ENCODE measurements around the gene DAND5. TPM values are rescaled to one million over a fixed set of nuclear protein-coding genes. Genes with fewer than 3 reads are reported as not detected.

Gene DAND5
- not detected in 2 replicates for total RNA-seq (2022)
- percentile 9 among the genes with signal in this experiment for Bru-seq, nascent RNA
- BruChase-seq, experiment 1, labeled RNA remaining after a 6-hour chase, result percentile 12 among the genes with signal in this experiment
- BruChase-seq, experiment 2, labeled RNA remaining after a 2-hour chase, result not detected
- long read RNA-seq, result 0 reads

DNA sequence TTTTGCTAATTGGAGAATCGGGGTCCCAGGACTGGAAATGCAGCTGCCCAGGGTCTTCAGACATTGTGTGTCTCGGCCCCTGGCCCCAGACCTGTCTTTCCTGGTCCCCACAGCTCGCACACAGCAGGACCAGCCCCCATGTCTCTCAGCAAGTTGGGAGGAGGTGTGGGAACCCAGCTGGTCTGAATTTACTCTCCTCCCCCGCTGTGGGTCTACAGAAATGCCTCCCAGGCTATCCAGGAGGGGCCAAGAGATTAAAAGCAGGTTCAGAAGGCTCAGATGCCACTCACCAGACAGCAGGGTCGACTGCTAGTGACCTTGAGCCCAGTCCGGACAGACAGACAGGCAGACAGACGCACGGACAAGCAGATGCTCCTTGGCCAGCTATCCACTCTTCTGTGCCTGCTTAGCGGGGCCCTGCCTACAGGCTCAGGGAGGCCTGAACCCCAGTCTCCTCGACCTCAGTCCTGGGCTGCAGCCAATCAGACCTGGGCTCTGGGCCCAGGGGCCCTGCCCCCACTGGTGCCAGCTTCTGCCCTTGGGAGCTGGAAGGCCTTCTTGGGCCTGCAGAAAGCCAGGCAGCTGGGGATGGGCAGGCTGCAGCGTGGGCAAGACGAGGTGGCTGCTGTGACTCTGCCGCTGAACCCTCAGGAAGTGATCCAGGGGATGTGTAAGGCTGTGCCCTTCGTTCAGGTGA lies at the start of gene DAND5:
DAND5 (plus strand) TSS at position 285 of the 697 bp plus-strand sequence; CDS start at position 370, 85 bp downstream.
- TF ChIP-seq, protein P1, sequence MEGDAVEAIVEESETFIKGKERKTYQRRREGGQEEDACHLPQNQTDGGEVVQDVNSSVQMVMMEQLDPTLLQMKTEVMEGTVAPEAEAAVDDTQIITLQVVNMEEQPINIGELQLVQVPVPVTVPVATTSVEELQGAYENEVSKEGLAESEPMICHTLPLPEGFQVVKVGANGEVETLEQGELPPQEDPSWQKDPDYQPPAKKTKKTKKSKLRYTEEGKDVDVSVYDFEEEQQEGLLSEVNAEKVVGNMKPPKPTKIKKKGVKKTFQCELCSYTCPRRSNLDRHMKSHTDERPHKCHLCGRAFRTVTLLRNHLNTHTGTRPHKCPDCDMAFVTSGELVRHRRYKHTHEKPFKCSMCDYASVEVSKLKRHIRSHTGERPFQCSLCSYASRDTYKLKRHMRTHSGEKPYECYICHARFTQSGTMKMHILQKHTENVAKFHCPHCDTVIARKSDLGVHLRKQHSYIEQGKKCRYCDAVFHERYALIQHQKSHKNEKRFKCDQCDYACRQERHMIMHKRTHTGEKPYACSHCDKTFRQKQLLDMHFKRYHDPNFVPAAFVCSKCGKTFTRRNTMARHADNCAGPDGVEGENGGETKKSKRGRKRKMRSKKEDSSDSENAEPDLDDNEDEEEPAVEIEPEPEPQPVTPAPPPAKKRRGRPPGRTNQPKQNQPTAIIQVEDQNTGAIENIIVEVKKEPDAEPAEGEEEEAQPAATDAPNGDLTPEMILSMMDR (IDR thresholded peaks at IDR 0.05; ENCODE audit: unreplicated experiment), result no peak
- Mint-ChIP-seq H3K9me3 (ENCODE audit: unreplicated experiment) (no peaks in the 10 kb centered on the region), H3K27ac (ENCODE audit: low read depth, unreplicated experiment) (no peak within 1 kb of the TSS), H3K4me1 (ENCODE audit: insufficient read depth, unreplicated experiment) (peaks cover 6% of the 10 kb centered on the region), H3K4me3 (ENCODE audit: unreplicated experiment) (no peak within 1 kb of the TSS), H3K36me3 (ENCODE audit: insufficient read depth, unreplicated experiment) (no peaks in the 10 kb centered on the region), H3K27me3 (ENCODE audit: insufficient read depth, unreplicated experiment) (no peaks in the 10 kb centered on the region)
- no TSS peak for BruUV-seq (replicated peaks)
- ChIA-PET CTCF (interaction anchor here (0.7 to 3.4 kb wide), 4 partner anchors 8 to 164 kb away, joined by 3 to 18 read pairs (median 9); no protein-coding TSS in a partner anchor), POLR2A (no interaction called here)
- intact Hi-C loops (cut with micrococcal nuclease), result no loop called here
- no peak for DNase-seq (ENCODE audit: unreplicated experiment)

DNA sequence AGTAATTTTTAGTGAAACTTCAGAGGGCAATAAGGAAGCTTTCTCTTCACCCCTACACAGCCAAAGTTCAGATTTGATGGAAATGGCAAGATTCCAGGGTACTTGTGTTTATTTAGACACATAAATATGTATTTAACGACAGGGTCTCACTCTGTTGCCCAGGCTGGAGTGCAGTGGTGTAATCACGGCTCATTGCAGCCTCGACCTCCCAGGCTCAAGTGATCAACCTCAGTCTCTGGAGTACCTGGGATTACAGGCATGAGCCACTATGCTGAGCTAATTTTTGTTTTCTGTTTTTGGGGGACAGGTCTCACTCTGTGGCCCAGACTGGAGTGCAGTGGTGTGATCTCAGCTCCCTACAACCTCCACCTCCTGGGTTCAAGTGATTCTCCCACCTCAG lies 48.3 kb upstream of the DAND5 start:
- TF ChIP-seq, protein P1 (IDR thresholded peaks at IDR 0.05; ENCODE audit: unreplicated experiment), result no peak
- Mint-ChIP-seq H3K9me3 (ENCODE audit: unreplicated experiment) (no peaks in the 10 kb centered on the region), H3K36me3 (ENCODE audit: insufficient read depth, unreplicated experiment) (peaks cover 74% of the 10 kb centered on the region), H3K27ac (ENCODE audit: low read depth, unreplicated experiment) (no peak overlapping the region), H3K4me1 (ENCODE audit: insufficient read depth, unreplicated experiment) (peaks cover 6% of the 10 kb centered on the region), H3K27me3 (ENCODE audit: insufficient read depth, unreplicated experiment) (no peaks in the 10 kb centered on the region), H3K4me3 (ENCODE audit: unreplicated experiment) (no peak overlapping the region)
- BruUV-seq (replicated peaks), result no TSS peak
- intact Hi-C loops (cut with micrococcal nuclease), result no loop called here
- no peak for DNase-seq (ENCODE audit: unreplicated experiment)
- ChIA-PET CTCF (no interaction called here), POLR2A (interaction anchor here (0.7 to 3.3 kb wide), 2 partner anchors 12 to 21 kb away, joined by 3 to 18 read pairs; partner anchors contain the start of gene FARSA)

- Mint-ChIP-seq H3K4me1 (ENCODE audit: insufficient read depth, unreplicated experiment) (peaks cover 6% of the 10 kb centered on the region), H3K27ac (ENCODE audit: low read depth, unreplicated experiment) (no peak overlapping the region), H3K9me3 (ENCODE audit: unreplicated experiment) (no peaks in the 10 kb centered on the region), H3K27me3 (ENCODE audit: insufficient read depth, unreplicated experiment) (no peaks in the 10 kb centered on the region), H3K4me3 (ENCODE audit: unreplicated experiment) (no peak overlapping the region), H3K36me3 (ENCODE audit: insufficient read depth, unreplicated experiment) (peaks cover 93% of the 10 kb centered on the region)
- intact Hi-C loops (cut with micrococcal nuclease), result no loop called here
- ChIA-PET CTCF (interaction anchor here (1.0 kb wide), 1 partner anchor 9 kb away, joined by 4 read pairs; no protein-coding TSS in a partner anchor), POLR2A (no interaction called here)
- no TSS peak for BruUV-seq (replicated peaks)
- DNase-seq (ENCODE audit: unreplicated experiment), result no peak
- TF ChIP-seq, protein P1 (IDR thresholded peaks at IDR 0.05; ENCODE audit: unreplicated experiment), result no peak
Measured at GRCh38 chr19:12922959-12923358, 46.4 kb upstream of the DAND5 start.

DNA sequence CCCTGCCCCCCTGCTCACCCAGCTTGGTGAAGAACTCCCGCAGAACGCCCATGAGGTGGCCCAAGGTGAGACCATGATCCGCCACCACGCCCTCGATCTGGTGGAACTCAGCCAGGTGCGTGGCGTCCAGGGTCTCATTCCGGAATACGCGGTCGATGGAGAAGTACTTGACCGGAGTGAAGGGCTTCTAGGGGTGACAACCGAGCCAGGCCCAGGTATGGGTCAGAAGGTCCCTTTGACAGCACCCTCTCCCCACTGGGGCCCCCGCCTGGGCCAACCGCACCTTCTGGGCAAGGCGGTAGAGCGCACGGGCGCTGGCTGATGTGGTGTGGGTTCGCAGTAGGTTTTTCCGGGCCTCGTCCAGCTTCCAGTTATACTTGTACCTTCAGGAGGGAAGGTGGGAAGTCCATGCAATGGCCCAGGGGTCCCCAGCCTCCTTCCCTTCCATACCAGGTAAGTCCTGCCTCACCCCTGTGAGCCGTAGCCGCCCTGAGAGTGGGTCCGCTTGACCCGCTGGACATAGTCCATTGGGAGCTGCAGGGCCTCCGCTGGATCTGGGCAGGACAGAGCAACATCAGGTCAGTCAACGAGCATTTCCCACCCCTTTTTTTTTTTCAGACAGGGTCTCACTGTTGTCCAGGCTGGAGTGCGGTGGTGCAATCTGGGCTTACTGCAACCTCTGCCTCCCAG lies 44.6 kb upstream of the DAND5 start:
- no peaks in the 10 kb centered on the region for H3K9me3 Mint-ChIP-seq (ENCODE audit: unreplicated experiment)
- H3K27me3 Mint-ChIP-seq (ENCODE audit: insufficient read depth, unreplicated experiment), result no peaks in the 10 kb centered on the region
- H3K27ac Mint-ChIP-seq (ENCODE audit: low read depth, unreplicated experiment), result no peak overlapping the region
- CTCF ChIA-PET, result interaction anchor here (0.7 kb wide), 1 partner anchor 509 kb away, joined by 4 read pairs; no protein-coding TSS in a partner anchor
- intact Hi-C loops (cut with micrococcal nuclease), result no loop called here
- DNase-seq (ENCODE audit: unreplicated experiment), result no peak
- H3K36me3 Mint-ChIP-seq (ENCODE audit: insufficient read depth, unreplicated experiment), result peaks cover 95% of the 10 kb centered on the region
- no peaks in the 10 kb centered on the region for H3K4me1 Mint-ChIP-seq (ENCODE audit: insufficient read depth, unreplicated experiment)
- no TSS peak for BruUV-seq (replicated peaks)
- POLR2A ChIA-PET, result interaction anchor here (0.5 kb wide), 1 partner anchor 12 kb away, joined by 3 read pairs; no protein-coding TSS in a partner anchor
- H3K4me3 Mint-ChIP-seq (ENCODE audit: unreplicated experiment), result no peak overlapping the region
- TF ChIP-seq, protein P1 (IDR thresholded peaks at IDR 0.05; ENCODE audit: unreplicated experiment), result no peak

Data from MCF 10A (cell line).